H9 (cell line): Measurements from ENCODE around the gene PAGR1. TPM values are rescaled to one million over a fixed set of nuclear protein-coding genes. Genes with fewer than 3 reads are reported as not detected.

ENCODE experiments used
- DNase-seq: peaks from one replicate; pipeline ENCODE4 v3.0.0-alpha.2; 2017
- H2AFZ ChIP-seq: one replicate; pipeline ENCODE4 v1.6.1; 2013; ENCODE audit warnings: mild to moderate bottlenecking, low read length, control low read depth, moderate library complexity
- H2AK5ac ChIP-seq: 2 replicates; pipeline ENCODE4 v1.6.1; 2013; ENCODE audit warnings: low read length, control low read depth, mixed read lengths; ENCODE audit not compliant: insufficient read length
- H2BK120ac ChIP-seq: one replicate; pipeline ENCODE4 v1.6.1; 2013; ENCODE audit warnings: low read depth, mild to moderate bottlenecking, low read length, control low read depth, inconsistent platforms; ENCODE audit not compliant: poor library complexity, severe bottlenecking
- H2BK12ac ChIP-seq: 2 replicates; pipeline ENCODE4 v1.6.1; 2013; ENCODE audit warnings: low read length, control low read depth, mixed read lengths, low read depth; ENCODE audit not compliant: insufficient read length
- H2BK15ac ChIP-seq: 2 replicates; pipeline ENCODE4 v1.6.1; 2013; ENCODE audit warnings: low read depth, low read length, control low read depth
- H2BK20ac ChIP-seq: one replicate; pipeline ENCODE4 v1.6.1; 2013; ENCODE audit warnings: low read depth, mild to moderate bottlenecking, low read length, control low read depth, inconsistent platforms; ENCODE audit not compliant: poor library complexity, severe bottlenecking
- H2BK5ac ChIP-seq: 2 replicates; pipeline ENCODE4 v1.6.1; 2013; ENCODE audit warnings: low read length, control low read depth, mixed read lengths; ENCODE audit not compliant: insufficient read length
- H3K14ac ChIP-seq: 2 replicates; pipeline ENCODE4 v1.6.1; 2013; ENCODE audit warnings: low read length, control low read depth; ENCODE audit not compliant: insufficient read depth
- H3K18ac ChIP-seq: 2 replicates; pipeline ENCODE4 v1.6.1; 2013; ENCODE audit warnings: low read depth, mild to moderate bottlenecking, mixed read lengths, low read length, control low read depth; ENCODE audit not compliant: insufficient read length
- H3K23ac ChIP-seq: 2 replicates; pipeline ENCODE4 v1.6.1; 2013; ENCODE audit warnings: low read length, control low read depth, mixed read lengths, low read depth; ENCODE audit not compliant: insufficient read length
- H3K23me2 ChIP-seq: 2 replicates; pipeline ENCODE4 v1.6.1; 2013; ENCODE audit warnings: low read depth, mild to moderate bottlenecking, mixed read lengths, low read length, control low read depth; ENCODE audit not compliant: insufficient read length, poor library complexity, severe bottlenecking
- H3K27ac ChIP-seq: 2 replicates; pipeline ENCODE4 v1.5.1; 2013; ENCODE audit warnings: low read length, control low read depth, mixed read lengths, low read depth; ENCODE audit not compliant: insufficient read length
- H3K27me3 ChIP-seq: 2 replicates; pipeline ENCODE4 v1.6.1; 2013; ENCODE audit warnings: low read length, control low read depth, inconsistent platforms; ENCODE audit not compliant: insufficient read depth
- H3K4ac ChIP-seq: 2 replicates; pipeline ENCODE4 v1.6.1; 2013; ENCODE audit warnings: low read depth, mild to moderate bottlenecking, control low read depth, inconsistent platforms, low read length, moderate library complexity
- H3K4me1 ChIP-seq: 2 replicates; pipeline ENCODE4 v1.6.1; 2013; ENCODE audit warnings: low read length, control low read depth, inconsistent platforms; ENCODE audit not compliant: insufficient read depth
- H3K4me2 ChIP-seq: 2 replicates; pipeline ENCODE4 v1.6.1; 2013; ENCODE audit warnings: low read length, control low read depth, mixed read lengths; ENCODE audit not compliant: insufficient read length, insufficient read depth
- H3K56ac ChIP-seq: 2 replicates; pipeline ENCODE4 v1.6.1; 2013; ENCODE audit warnings: low read depth, mild to moderate bottlenecking, mixed read lengths, low read length, control low read depth; ENCODE audit not compliant: insufficient read length
- H3K79me1 ChIP-seq: 2 replicates; pipeline ENCODE4 v1.6.1; 2013; ENCODE audit warnings: low read depth, mild to moderate bottlenecking, moderate library complexity, low read length, control low read depth, inconsistent platforms; ENCODE audit not compliant: insufficient read depth, poor library complexity, severe bottlenecking
- H3K79me2 ChIP-seq: 2 replicates; pipeline ENCODE4 v1.6.1; 2013; ENCODE audit warnings: low read length, control low read depth, inconsistent platforms; ENCODE audit not compliant: insufficient read depth
- H3K9ac ChIP-seq: 2 replicates; pipeline ENCODE4 v1.6.1; 2013; ENCODE audit warnings: low read length, control low read depth, mixed read lengths; ENCODE audit not compliant: insufficient read length; ENCODE audit errors: extremely low read depth
- H3K9me3 ChIP-seq: one replicate; pipeline ENCODE4 v1.6.1; 2013; ENCODE audit warnings: low read depth, low read length, inconsistent platforms; ENCODE audit not compliant: control insufficient read depth
- H3T11ph ChIP-seq: one replicate; pipeline ENCODE4 v1.6.1; 2013; ENCODE audit warnings: mild to moderate bottlenecking, low read length, control low read depth, inconsistent platforms
- H4K20me1 ChIP-seq: one replicate; pipeline ENCODE4 v1.6.1; 2013; ENCODE audit not compliant: control insufficient read depth, insufficient read length, insufficient read depth
- H4K5ac ChIP-seq: 2 replicates; pipeline ENCODE4 v1.6.1; 2013; ENCODE audit warnings: low read depth, mild to moderate bottlenecking, mixed read lengths, low read length, control low read depth; ENCODE audit not compliant: insufficient read length
- H4K8ac ChIP-seq: replicated peaks from 2 replicates; pipeline ENCODE4 v1.6.1; 2013; ENCODE audit warnings: low read length, control low read depth, mixed read lengths, low read depth; ENCODE audit not compliant: insufficient read length
- H4K91ac ChIP-seq: 2 replicates; pipeline ENCODE4 v1.6.1; 2013; ENCODE audit warnings: low read depth, mild to moderate bottlenecking, moderate library complexity, mixed read lengths, low read length, control low read depth; ENCODE audit not compliant: insufficient read length
- H3K27ac Mint-ChIP-seq, 3 experiments: 2 replicates in 2 of 3; 3 replicates in 1 of 3; pipeline ENCODE4 v1.8.0; 2020 to 2021; ENCODE audit warnings: mixed read lengths in 3 of 3, mild to moderate bottlenecking in 1 of 3, moderate library complexity in 1 of 3
- H3K27me3 Mint-ChIP-seq: 2 replicates; pipeline ENCODE4 v1.8.0; 2021; ENCODE audit warnings: low read depth, mild to moderate bottlenecking, moderate library complexity, mixed read lengths
- H3K36me3 Mint-ChIP-seq, 3 experiments: 2 replicates in 2 of 3; 3 replicates in 1 of 3; pipeline ENCODE4 v1.8.0; 2020 to 2021; ENCODE audit warnings: low read depth in 3 of 3, mixed read lengths in 3 of 3; ENCODE audit not compliant: insufficient read depth in 1 of 3
- H3K4me1 Mint-ChIP-seq, 2 experiments: 2 replicates each; pipeline ENCODE4 v1.8.0; 2020; ENCODE audit warnings: mixed read lengths in 2 of 2
- H3K4me3 Mint-ChIP-seq, 2 experiments: 2 replicates in 1 of 2; 3 replicates in 1 of 2; pipeline ENCODE4 v1.8.0; 2020 to 2021; ENCODE audit warnings: mild to moderate bottlenecking in 2 of 2, mixed read lengths in 2 of 2, moderate library complexity in 1 of 2
- H3K9me3 Mint-ChIP-seq, 2 experiments: 2 replicates in 1 of 2; 3 replicates in 1 of 2; pipeline ENCODE4 v1.8.0; 2020; ENCODE audit warnings: mild to moderate bottlenecking in 2 of 2, mixed read lengths in 2 of 2, moderate library complexity in 1 of 2
- WGBS: extraction: QIAGEN DNeasy Blood & Tissue Kit; methylation state at CpG from one replicate; pipeline ENCODE4 v1.1.7; 2013; ENCODE audit warnings: missing lambda C conversion rate, low lambda C conversion rate, mixed read lengths; ENCODE audit not compliant: insufficient read length; ENCODE audit errors: extremely low coverage; 5-methylcytosine and 5-hydroxymethylcytosine counted together
- total RNA-seq: library from RNA; stranded (reverse); gene quantifications from 2 replicates; pipeline ENCODE4 v1.2.1, GENCODE V29; 2021
- TF ChIP-seq, protein P1 (sequence below): fragments of 200-600 bp; sonication (generic); conservative IDR thresholded peaks from 3 replicates; pipeline ENCODE4 v1.8.0; 2021; ENCODE audit warnings: antibody characterized with exemption, mild to moderate bottlenecking

The PAGR1 gene
- total RNA-seq, 1 experiment from 2014 or later, result 65.3 TPM

DNA sequence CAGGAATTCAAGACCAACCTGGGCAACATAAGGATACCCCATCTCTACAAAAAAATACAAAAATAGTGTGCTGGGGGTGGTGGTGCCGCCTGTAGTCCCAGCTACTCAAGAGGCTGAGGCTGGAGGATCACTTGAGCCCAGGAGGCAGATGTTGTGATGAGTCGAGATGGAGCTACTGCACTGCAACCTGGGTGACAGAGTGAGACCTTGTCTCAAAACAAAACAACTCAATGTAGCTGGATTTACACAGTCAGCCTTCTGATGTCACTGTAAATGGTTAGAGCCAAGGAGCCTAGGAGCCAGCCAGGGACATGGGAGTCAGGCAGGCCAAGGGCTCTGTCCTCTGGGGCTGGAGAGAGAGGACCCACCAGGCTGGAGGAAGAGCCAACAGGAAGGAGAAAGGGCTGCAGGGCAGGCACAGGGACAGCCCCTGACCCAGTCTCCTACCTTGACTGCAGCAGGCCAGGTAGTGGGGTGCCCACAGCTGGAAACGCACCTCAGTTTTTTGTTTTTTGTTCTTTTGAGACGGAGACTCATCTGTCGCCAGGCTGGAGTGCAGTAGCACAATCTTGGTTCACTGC, 38.7 kb downstream of the PAGR1 start:
- Histone ChIP-seq H4K91ac (no peak overlapping the region), H2AK5ac (no peak overlapping the region), H2BK12ac (no peak overlapping the region), H2BK120ac (no peak overlapping the region), H3K4me2 (no peak overlapping the region), H3K27ac (no peak overlapping the region), H2BK15ac (no peak overlapping the region), H3K9ac (no peak overlapping the region), H3K27me3 (no peaks in the 10 kb centered on the region), H3K23me2 (no peaks in the 10 kb centered on the region), H3T11ph (no peak overlapping the region), H3K79me1 (no peaks in the 10 kb centered on the region), H2AFZ (no peak overlapping the region), H3K4me1 (no peaks in the 10 kb centered on the region), H4K8ac (no peak overlapping the region), H2BK20ac (no peak overlapping the region), H3K23ac (no peak overlapping the region), H3K56ac (no peak overlapping the region), H4K5ac (no peak overlapping the region), H4K20me1 (no peaks in the 10 kb centered on the region), H3K4ac (no peak overlapping the region), H2BK5ac (no peak overlapping the region), H3K79me2 (no peaks in the 10 kb centered on the region), H3K9me3 (no peaks in the 10 kb centered on the region), H3K14ac (no peak overlapping the region), H3K18ac (no peak overlapping the region)
- Mint-ChIP-seq H3K9me3 (no peaks in the 10 kb centered on the region), H3K27ac (peak overlapping the region in 1 of 3 experiments; percentile 49; a peak in 1 of 7 replicates), H3K27me3 (no peaks in the 10 kb centered on the region), H3K4me3 (no peak overlapping the region), H3K36me3 (peaks cover 8 to 16% (median 16%) of the 10 kb centered on the region in 3 experiments; a peak in 6 of 7 replicates), H3K4me1 (peaks cover 4 to 5% of the 10 kb centered on the region in 2 experiments)
- no CpG with 5 or more reads among the region's 5 CpGs for WGBS
- no peak for DNase-seq
- TF ChIP-seq, protein P1, sequence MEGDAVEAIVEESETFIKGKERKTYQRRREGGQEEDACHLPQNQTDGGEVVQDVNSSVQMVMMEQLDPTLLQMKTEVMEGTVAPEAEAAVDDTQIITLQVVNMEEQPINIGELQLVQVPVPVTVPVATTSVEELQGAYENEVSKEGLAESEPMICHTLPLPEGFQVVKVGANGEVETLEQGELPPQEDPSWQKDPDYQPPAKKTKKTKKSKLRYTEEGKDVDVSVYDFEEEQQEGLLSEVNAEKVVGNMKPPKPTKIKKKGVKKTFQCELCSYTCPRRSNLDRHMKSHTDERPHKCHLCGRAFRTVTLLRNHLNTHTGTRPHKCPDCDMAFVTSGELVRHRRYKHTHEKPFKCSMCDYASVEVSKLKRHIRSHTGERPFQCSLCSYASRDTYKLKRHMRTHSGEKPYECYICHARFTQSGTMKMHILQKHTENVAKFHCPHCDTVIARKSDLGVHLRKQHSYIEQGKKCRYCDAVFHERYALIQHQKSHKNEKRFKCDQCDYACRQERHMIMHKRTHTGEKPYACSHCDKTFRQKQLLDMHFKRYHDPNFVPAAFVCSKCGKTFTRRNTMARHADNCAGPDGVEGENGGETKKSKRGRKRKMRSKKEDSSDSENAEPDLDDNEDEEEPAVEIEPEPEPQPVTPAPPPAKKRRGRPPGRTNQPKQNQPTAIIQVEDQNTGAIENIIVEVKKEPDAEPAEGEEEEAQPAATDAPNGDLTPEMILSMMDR, result no peak
